ENCODE data around the gene ITPKC. TPM values are rescaled to one million over a fixed set of nuclear protein-coding genes. Genes with fewer than 3 reads are reported as not detected.
A peak's percentile ranks its signal among the peaks of the same experiment; 100 is the strongest.

The ITPKC gene
- total and polyA plus RNA-seq, 11 donors, result 6.9 to 27.3 (median 9.1) TPM

- no peak overlapping the region for H3K4me3 ChIP-seq
- no peaks in the 10 kb centered on the region for H3K27me3 ChIP-seq
- H3K4me1 ChIP-seq, result peaks cover 0 to 25% (median 13%) of the 10 kb centered on the region in 12 donors
- H3K27ac ChIP-seq, result no peak overlapping the region
- intact Hi-C loops (cut with DNase I), result loop anchor here in 1 of 10 donors (5.0 kb wide), 1 partner anchor 67 kb away; no protein-coding TSS in a partner anchor
- peaks cover 0 to 66% (median 56%) of the 10 kb centered on the region in 9 donors for H3K36me3 ChIP-seq
- TF ChIP-seq CTCF (IDR thresholded peaks at IDR 0.05) (no peak), POLR2A (IDR thresholded peaks at IDR 0.05) (no peak)
- 85 to 87% (median 86%) methylated on average over 21 to 22 of the region's 22 CpGs for WGBS, 4 donors
- DNase-seq, result no peak
- ATAC-seq, result no peak
- no peaks in the 10 kb centered on the region for H3K9me3 ChIP-seq
Measured at GRCh38 chr19:40739030-40739839, 22.3 kb downstream of the ITPKC start.

- peaks cover 0 to 25% (median 13%) of the 10 kb centered on the region in 12 donors for H3K4me1 ChIP-seq
- intact Hi-C loops (cut with DNase I), result loop anchor here in 1 of 10 donors (5.0 kb wide), 1 partner anchor 68 kb away; no protein-coding TSS in a partner anchor
- H3K4me3 ChIP-seq, result peak overlapping the region in 1 of 12 donors; percentile 4
- DNase-seq, result no peak
- no peaks in the 10 kb centered on the region for H3K9me3 ChIP-seq
- TF ChIP-seq POLR2A (IDR thresholded peaks at IDR 0.05) (no peak), CTCF (IDR thresholded peaks at IDR 0.05) (no peak)
- H3K27ac ChIP-seq, result peak overlapping the region in 10 of 12 donors; percentile 3 to 74 (median 58)
- WGBS, 4 donors, result 78 to 89% (median 84%) methylated on average over 4 to 16 of the region's 16 CpGs
- H3K36me3 ChIP-seq, result peaks cover 0 to 57% (median 47%) of the 10 kb centered on the region in 9 donors
- no peaks in the 10 kb centered on the region for H3K27me3 ChIP-seq
- peak in 2 of 4 donors; percentile 5 for ATAC-seq
Measured at GRCh38 chr19:40739871-40740703, 23.2 kb downstream of the ITPKC start.

GRCh38 chr19:40740747-40741146 is 23.8 kb downstream of the ITPKC start:
- 43 to 64% (median 51%) methylated on average over 5 to 6 of the region's 6 CpGs for WGBS, 4 donors
- H3K27ac ChIP-seq, result peak overlapping the region in 11 of 12 donors; percentile 3 to 74 (median 60)
- DNase-seq (peak in 4 of 5 donors; percentile 45 to 78 (median 62)), ATAC-seq (peak; percentile 80 to 89 (median 84))
- peaks cover 0 to 28% (median 13%) of the 10 kb centered on the region in 12 donors for H3K4me1 ChIP-seq
- intact Hi-C loops (cut with DNase I), result no loop called here
- TF ChIP-seq POLR2A (IDR thresholded peaks at IDR 0.05), result no peak
- no peak for TF ChIP-seq CTCF (IDR thresholded peaks at IDR 0.05)
- H3K9me3 ChIP-seq, result no peaks in the 10 kb centered on the region
- peak overlapping the region in 1 of 12 donors; percentile 4 for H3K4me3 ChIP-seq
- H3K36me3 ChIP-seq, result peaks cover 0 to 51% (median 41%) of the 10 kb centered on the region in 9 donors
- H3K27me3 ChIP-seq, result no peaks in the 10 kb centered on the region
